HepG2 (cell line): ENCODE data around the gene FASTKD3. TPM values are rescaled to one million over a fixed set of nuclear protein-coding genes. Genes with fewer than 3 reads are reported as not detected.

Experiments
- ARID2 ChIP-seq: sonication (generic); formaldehyde crosslinking; IDR thresholded peaks from 2 replicates; pipeline ENCODE4 v1.8.1; 2022; ENCODE audit warnings: mild to moderate bottlenecking, missing genetic modification reagents, borderline replicate concordance
- DPF2 ChIP-seq: sonication (generic); formaldehyde crosslinking; IDR thresholded peaks from 2 replicates; pipeline ENCODE4 v1.4.0; 2020; ENCODE audit warnings: mild to moderate bottlenecking, low read depth, missing genetic modification reagents, borderline replicate concordance
- GABPA ChIP-seq, 2 experiments: IDR thresholded peaks; 2 replicates each; pipeline ENCODE4 v1.6.1; 2011 to 2016; ENCODE audit warnings: low read depth in 2 of 2, low read length in 1 of 2, missing biosample characterization in 1 of 2, missing genetic modification characterization in 1 of 2
- KMT2B ChIP-seq: IDR thresholded peaks from 2 replicates; pipeline ENCODE4 v1.6.1; 2016; ENCODE audit warnings: missing genetic modification reagents, missing compliant biosample characterization
- NFKB2 ChIP-seq: sonication (generic); formaldehyde crosslinking; IDR thresholded peaks from 2 replicates; pipeline ENCODE4 v1.4.0; 2020; ENCODE audit warnings: missing genetic modification reagents, borderline replicate concordance
- NR2C2 ChIP-seq: sonication (generic); formaldehyde crosslinking; IDR thresholded peaks from 2 replicates; pipeline ENCODE4 v1.4.0; 2020; ENCODE audit warnings: missing genetic modification reagents, mild to moderate bottlenecking, moderate library complexity, borderline replicate concordance
- PHF21A ChIP-seq: sonication (generic); formaldehyde crosslinking; IDR thresholded peaks from 2 replicates; pipeline ENCODE4 v1.5.0; 2020; ENCODE audit warnings: mild to moderate bottlenecking, missing genetic modification reagents
- SMARCE1 ChIP-seq: fragments of 450-650 bp; IDR thresholded peaks from 2 replicates; pipeline ENCODE4 v1.6.1; 2017; ENCODE audit warnings: borderline replicate concordance
- YEATS4 ChIP-seq: sonication (generic); formaldehyde crosslinking; IDR thresholded peaks from 2 replicates; pipeline ENCODE4 v1.4.0; 2020; ENCODE audit warnings: missing genetic modification reagents, borderline replicate concordance
- ZNF24 ChIP-seq: fragments of 450-650 bp; IDR thresholded peaks from 2 replicates; pipeline ENCODE4 v1.6.1; 2017; ENCODE audit warnings: antibody characterized with exemption, mild to moderate bottlenecking
- ZNF451 ChIP-seq: sonication (generic); formaldehyde crosslinking; IDR thresholded peaks from 2 replicates; pipeline ENCODE4 v1.5.0; 2020; ENCODE audit warnings: mild to moderate bottlenecking, missing genetic modification reagents
- ZNF546 ChIP-seq: sonication (generic); formaldehyde crosslinking; conservative IDR thresholded peaks from 2 replicates; pipeline ENCODE4 v1.8.1; 2023; ENCODE audit warnings: mild to moderate bottlenecking, missing genetic modification reagents
- ZNF713 ChIP-seq: sonication (generic); formaldehyde crosslinking; IDR thresholded peaks from 2 replicates; pipeline ENCODE4 v1.4.0; 2020; ENCODE audit warnings: mild to moderate bottlenecking, missing genetic modification reagents
- ZNF768 ChIP-seq: sonication (generic); formaldehyde crosslinking; IDR thresholded peaks from 2 replicates; pipeline ENCODE4 v1.4.0; 2020; ENCODE audit warnings: missing genetic modification reagents
- ZNF839 ChIP-seq: sonication (generic); formaldehyde crosslinking; IDR thresholded peaks from 2 replicates; pipeline ENCODE4 v1.4.0; 2020; ENCODE audit warnings: missing genetic modification reagents, mild to moderate bottlenecking, borderline replicate concordance
- polyA plus RNA-seq, 8 experiments: library from polyadenylated mRNA; depleted of rRNA in 3 of 8; stranded (reverse) in 7 of 8; unstranded in 1 of 8; fragments of >200 nt; fragmentation: Illumina TruSeq in 4 of 8; extraction: Trizol in 4 of 8; gene quantifications; 2 replicates each; pipeline versions ENCODE4 v1.2.1 to v1.2.3, GENCODE V29; 2011 to 2016; ENCODE audit warnings: low read depth in 4 of 8, missing spikeins in 1 of 8, mixed read lengths in 1 of 8; ENCODE audit not compliant: insufficient read depth in 1 of 8
- total RNA-seq, 5 experiments: library from RNA; depleted of rRNA; stranded (reverse); fragments of >200 nt; fragmentation: Illumina TruSeq; extraction: Trizol; gene quantifications; 2 replicates each; pipeline ENCODE4 v1.2.3, GENCODE V29; 2016; ENCODE audit warnings: low read depth in 1 of 5
- TF ChIP-seq, protein P1 (sequence below): IDR thresholded peaks from 2 replicates; pipeline ENCODE4 v1.6.1; 2018; ENCODE audit warnings: missing genetic modification reagents
- TF ChIP-seq, protein P2 (sequence below): sonication (generic); formaldehyde crosslinking; IDR thresholded peaks from 2 replicates; pipeline ENCODE4 v1.4.0; 2020; ENCODE audit warnings: missing genetic modification reagents, borderline replicate concordance
- TF ChIP-seq, protein P3 (sequence below): sonication (generic); formaldehyde crosslinking; IDR thresholded peaks from 2 replicates; pipeline ENCODE4 v1.4.0; 2020; ENCODE audit warnings: missing genetic modification reagents
- TF ChIP-seq, protein P4 (sequence below): sonication (generic); formaldehyde crosslinking; IDR thresholded peaks from 2 replicates; pipeline ENCODE4 v1.5.1; 2020; ENCODE audit warnings: missing genetic modification reagents, mild to moderate bottlenecking, borderline replicate concordance
- TF ChIP-seq, protein P5 (sequence below): sonication (generic); formaldehyde crosslinking; IDR thresholded peaks from 2 replicates; pipeline ENCODE4 v1.4.0; 2020; ENCODE audit warnings: missing genetic modification reagents

Gene FASTKD3
- total and polyA plus RNA-seq, 2 of the 13 experiments (the other 11 are each of a cell fraction or from before 2014, with no cell fraction given) = 6.9 to 17.8 TPM

DNA sequence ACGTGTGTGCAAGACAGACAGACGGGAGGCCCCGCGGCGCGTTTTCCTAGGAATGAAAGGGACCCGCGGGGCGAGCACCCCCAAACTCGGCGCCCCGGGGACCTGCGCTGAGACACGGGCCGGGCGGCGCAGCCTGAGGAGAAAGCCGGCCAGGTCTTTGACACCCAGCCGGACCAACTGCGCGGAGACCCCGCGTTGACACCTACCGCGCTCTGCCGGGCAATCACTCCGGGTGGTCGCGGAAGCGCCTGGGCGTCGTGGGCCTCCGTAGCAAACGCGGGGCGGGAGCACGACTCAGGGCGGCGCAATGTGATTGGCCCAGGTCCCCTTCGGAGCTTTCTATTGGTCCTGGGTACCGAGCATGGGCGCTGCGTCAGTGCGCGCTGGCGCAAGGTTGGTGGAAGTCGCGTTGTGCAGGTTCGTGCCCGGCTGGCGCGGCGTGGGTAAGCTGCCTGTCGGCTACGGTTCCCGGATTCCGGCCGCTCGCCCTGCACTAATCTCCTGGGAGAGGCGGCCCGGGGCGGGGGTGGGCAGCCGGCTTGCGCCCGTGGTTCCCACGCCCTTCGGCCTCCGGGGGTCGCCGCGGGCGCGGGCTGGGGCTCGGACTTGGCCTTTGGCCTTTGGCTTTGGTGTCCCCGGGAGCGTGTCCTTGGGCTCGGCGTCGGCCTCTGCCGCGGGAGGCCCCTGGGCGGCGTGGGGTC, at the start of gene FASTKD3, which contains the start of gene MTRR (continued):
- peak; percentile 38 for TF ChIP-seq GABPA (IDR thresholded peaks at IDR 0.05; ENCODE audit: low read depth, low read length)
- peak; percentile 64 for TF ChIP-seq GABPA (CRISPR knock-in tag; IDR thresholded peaks at IDR 0.05; ENCODE audit: low read depth)
- TF ChIP-seq, protein P1, sequence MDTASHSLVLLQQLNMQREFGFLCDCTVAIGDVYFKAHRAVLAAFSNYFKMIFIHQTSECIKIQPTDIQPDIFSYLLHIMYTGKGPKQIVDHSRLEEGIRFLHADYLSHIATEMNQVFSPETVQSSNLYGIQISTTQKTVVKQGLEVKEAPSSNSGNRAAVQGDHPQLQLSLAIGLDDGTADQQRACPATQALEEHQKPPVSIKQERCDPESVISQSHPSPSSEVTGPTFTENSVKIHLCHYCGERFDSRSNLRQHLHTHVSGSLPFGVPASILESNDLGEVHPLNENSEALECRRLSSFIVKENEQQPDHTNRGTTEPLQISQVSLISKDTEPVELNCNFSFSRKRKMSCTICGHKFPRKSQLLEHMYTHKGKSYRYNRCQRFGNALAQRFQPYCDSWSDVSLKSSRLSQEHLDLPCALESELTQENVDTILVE (CRISPR knock-in tag) = no peak
- TF ChIP-seq ZNF768 (CRISPR knock-in tag) = no peak; the same call in 1 of the 2 replicates
- TF ChIP-seq, protein P2, sequence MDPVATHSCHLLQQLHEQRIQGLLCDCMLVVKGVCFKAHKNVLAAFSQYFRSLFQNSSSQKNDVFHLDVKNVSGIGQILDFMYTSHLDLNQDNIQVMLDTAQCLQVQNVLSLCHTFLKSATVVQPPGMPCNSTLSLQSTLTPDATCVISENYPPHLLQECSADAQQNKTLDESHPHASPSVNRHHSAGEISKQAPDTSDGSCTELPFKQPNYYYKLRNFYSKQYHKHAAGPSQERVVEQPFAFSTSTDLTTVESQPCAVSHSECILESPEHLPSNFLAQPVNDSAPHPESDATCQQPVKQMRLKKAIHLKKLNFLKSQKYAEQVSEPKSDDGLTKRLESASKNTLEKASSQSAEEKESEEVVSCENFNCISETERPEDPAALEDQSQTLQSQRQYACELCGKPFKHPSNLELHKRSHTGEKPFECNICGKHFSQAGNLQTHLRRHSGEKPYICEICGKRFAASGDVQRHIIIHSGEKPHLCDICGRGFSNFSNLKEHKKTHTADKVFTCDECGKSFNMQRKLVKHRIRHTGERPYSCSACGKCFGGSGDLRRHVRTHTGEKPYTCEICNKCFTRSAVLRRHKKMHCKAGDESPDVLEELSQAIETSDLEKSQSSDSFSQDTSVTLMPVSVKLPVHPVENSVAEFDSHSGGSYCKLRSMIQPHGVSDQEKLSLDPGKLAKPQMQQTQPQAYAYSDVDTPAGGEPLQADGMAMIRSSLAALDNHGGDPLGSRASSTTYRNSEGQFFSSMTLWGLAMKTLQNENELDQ (CRISPR knock-in tag) = no peak
- TF ChIP-seq SMARCE1 = no peak
- 0 out of 2 replicates have a peak, but pooled peaks have one; percentile 59 for TF ChIP-seq ZNF713 (CRISPR knock-in tag)
- TF ChIP-seq ZNF24 = no peak
- TF ChIP-seq, protein P3, sequence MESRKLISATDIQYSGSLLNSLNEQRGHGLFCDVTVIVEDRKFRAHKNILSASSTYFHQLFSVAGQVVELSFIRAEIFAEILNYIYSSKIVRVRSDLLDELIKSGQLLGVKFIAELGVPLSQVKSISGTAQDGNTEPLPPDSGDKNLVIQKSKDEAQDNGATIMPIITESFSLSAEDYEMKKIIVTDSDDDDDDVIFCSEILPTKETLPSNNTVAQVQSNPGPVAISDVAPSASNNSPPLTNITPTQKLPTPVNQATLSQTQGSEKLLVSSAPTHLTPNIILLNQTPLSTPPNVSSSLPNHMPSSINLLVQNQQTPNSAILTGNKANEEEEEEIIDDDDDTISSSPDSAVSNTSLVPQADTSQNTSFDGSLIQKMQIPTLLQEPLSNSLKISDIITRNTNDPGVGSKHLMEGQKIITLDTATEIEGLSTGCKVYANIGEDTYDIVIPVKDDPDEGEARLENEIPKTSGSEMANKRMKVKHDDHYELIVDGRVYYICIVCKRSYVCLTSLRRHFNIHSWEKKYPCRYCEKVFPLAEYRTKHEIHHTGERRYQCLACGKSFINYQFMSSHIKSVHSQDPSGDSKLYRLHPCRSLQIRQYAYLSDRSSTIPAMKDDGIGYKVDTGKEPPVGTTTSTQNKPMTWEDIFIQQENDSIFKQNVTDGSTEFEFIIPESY (CRISPR knock-in tag) = no peak
- 0 out of 2 replicates have a peak, but pooled peaks have one; percentile 56 for TF ChIP-seq ZNF451 (CRISPR knock-in tag)
- peak; percentile 45; the same call in 1 of the 2 replicates for TF ChIP-seq NFKB2 (CRISPR knock-in tag)
- TF ChIP-seq PHF21A (CRISPR knock-in tag) = peak; percentile 25; the same call in 1 of the 2 replicates
- TF ChIP-seq YEATS4 = no peak; the same call in 1 of the 2 replicates
- peak; percentile 93 for TF ChIP-seq ARID2 (CRISPR knock-in tag)
- TF ChIP-seq, protein P4, sequence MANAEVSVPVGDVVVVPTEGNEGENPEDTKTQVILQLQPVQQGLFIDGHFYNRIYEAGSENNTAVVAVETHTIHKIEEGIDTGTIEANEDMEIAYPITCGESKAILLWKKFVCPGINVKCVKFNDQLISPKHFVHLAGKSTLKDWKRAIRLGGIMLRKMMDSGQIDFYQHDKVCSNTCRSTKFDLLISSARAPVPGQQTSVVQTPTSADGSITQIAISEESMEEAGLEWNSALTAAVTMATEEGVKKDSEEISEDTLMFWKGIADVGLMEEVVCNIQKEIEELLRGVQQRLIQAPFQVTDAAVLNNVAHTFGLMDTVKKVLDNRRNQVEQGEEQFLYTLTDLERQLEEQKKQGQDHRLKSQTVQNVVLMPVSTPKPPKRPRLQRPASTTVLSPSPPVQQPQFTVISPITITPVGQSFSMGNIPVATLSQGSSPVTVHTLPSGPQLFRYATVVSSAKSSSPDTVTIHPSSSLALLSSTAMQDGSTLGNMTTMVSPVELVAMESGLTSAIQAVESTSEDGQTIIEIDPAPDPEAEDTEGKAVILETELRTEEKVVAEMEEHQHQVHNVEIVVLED (CRISPR knock-in tag) = peak; percentile 99
- TF ChIP-seq NR2C2 = peak; percentile 80
- TF ChIP-seq KMT2B (CRISPR knock-in tag) = peak; percentile 94
- TF ChIP-seq DPF2 (CRISPR knock-in tag) = no peak
- TF ChIP-seq, protein P5, sequence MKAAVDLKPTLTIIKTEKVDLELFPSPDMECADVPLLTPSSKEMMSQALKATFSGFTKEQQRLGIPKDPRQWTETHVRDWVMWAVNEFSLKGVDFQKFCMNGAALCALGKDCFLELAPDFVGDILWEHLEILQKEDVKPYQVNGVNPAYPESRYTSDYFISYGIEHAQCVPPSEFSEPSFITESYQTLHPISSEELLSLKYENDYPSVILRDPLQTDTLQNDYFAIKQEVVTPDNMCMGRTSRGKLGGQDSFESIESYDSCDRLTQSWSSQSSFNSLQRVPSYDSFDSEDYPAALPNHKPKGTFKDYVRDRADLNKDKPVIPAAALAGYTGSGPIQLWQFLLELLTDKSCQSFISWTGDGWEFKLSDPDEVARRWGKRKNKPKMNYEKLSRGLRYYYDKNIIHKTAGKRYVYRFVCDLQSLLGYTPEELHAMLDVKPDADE = 0 out of 2 replicates have a peak, but pooled peaks have one; percentile 7
- TF ChIP-seq ZNF546 (CRISPR knock-in tag) = peak; percentile 90
- peak; percentile 76 for TF ChIP-seq ZNF839 (CRISPR knock-in tag)
